ENCODE results near the gene TTC39B. TPM values are rescaled to one million over a fixed set of nuclear protein-coding genes. Genes with fewer than 3 reads are reported as not detected.

The TTC39B gene
- total RNA-seq, 2 donors from 2014 or later: 32.4 to 34.2 TPM

- Mint-ChIP-seq H3K9me3 (peaks cover 0 to 5% of the 10 kb centered on the region in 2 donors), H3K27ac (peak overlapping the region in 1 of 2 donors; percentile 95), H3K36me3 (peaks cover 16 to 35% of the 10 kb centered on the region in 2 donors)
- ATAC-seq (no peak), DNase-seq (ENCODE audit: low spot score in 2 of 2) (no peak)
These were observed 79.5 kb downstream of the TTC39B start for GRCh38 chr9:15227491-15227890.

- Mint-ChIP-seq H3K36me3 (peaks cover 11 to 34% of the 10 kb centered on the region in 2 donors), H3K27ac (no peak overlapping the region), H3K9me3 (peaks cover 0 to 5% of the 10 kb centered on the region in 2 donors)
- no peak for ATAC-seq
- DNase-seq (ENCODE audit: low spot score in 2 of 2): no peak
These were observed 81.4 kb downstream of the TTC39B start for GRCh38 chr9:15225564-15226126.

DNA sequence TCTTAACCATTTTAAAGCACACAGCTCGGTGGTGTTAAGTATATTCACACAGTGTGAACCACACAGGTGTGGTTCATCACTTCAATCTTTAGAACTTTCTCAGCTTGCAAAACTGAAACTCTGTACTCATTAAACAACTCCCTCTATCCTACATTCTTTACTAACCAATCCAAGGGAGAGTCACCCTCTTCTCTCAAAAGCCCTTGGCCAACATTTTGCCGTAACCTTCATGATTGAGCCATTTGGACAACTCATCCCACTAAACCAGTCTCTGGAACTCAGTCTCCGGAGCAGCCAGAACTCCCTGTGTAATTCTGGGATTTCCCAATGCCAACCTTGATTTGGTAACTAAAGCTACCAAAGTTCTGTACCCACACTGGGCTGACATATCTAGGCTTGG, 84.7 kb downstream of the TTC39B start:
- H3K36me3 Mint-ChIP-seq: peaks cover 11 to 37% of the 10 kb centered on the region in 2 donors
- peaks cover 0 to 5% of the 10 kb centered on the region in 2 donors for H3K9me3 Mint-ChIP-seq
- no peak for DNase-seq (ENCODE audit: low spot score in 2 of 2)
- ATAC-seq: peak; percentile 95 to 96
- H3K27ac Mint-ChIP-seq: peak overlapping the region in 1 of 2 donors; percentile 73

GRCh38 chr9:15221746-15222145, 85.3 kb downstream of the TTC39B start:
- H3K27ac Mint-ChIP-seq: peak overlapping the region in 1 of 2 donors; percentile 73
- peaks cover 0 to 3% of the 10 kb centered on the region in 2 donors for H3K9me3 Mint-ChIP-seq

GRCh38 chr9:15220658-15221318, 86.2 kb downstream of the TTC39B start:
- peaks cover 16 to 28% of the 10 kb centered on the region in 2 donors for H3K36me3 Mint-ChIP-seq
- ATAC-seq (no peak), DNase-seq (ENCODE audit: low spot score in 2 of 2) (no peak)
- H3K9me3 Mint-ChIP-seq: no peaks in the 10 kb centered on the region
- H3K27ac Mint-ChIP-seq: no peak overlapping the region

More at GRCh38 chr9:15221746-15222145, 85.3 kb downstream of the TTC39B start:
- ATAC-seq: no peak
- H3K36me3 Mint-ChIP-seq: peaks cover 11 to 36% of the 10 kb centered on the region in 2 donors
- DNase-seq (ENCODE audit: low spot score in 2 of 2): no peak

DNA sequence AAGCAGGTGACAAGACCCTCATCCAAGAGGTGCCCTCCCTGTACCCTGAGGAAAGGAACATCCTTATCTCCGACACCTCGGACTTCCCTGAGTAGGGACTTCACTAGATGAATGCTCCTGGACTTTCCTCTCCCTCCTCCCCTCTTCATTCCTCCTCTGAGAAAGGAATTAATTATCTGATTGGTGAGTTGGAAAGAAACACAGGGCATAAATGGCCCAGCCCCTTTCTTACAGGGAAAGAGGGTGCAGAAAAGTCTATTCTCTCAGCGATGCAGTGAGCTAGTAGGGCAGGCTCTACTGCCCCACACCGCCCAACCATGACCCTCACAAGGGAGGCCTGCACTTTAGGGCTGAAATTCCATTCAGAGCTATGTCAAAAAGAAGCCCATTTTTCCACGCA, 87.5 kb downstream of the TTC39B start:
- Mint-ChIP-seq H3K27ac (no peak overlapping the region), H3K36me3 (peaks cover 13 to 24% of the 10 kb centered on the region in 2 donors), H3K9me3 (no peaks in the 10 kb centered on the region)
- ATAC-seq: no peak
- DNase-seq (ENCODE audit: low spot score in 2 of 2): no peak

DNA sequence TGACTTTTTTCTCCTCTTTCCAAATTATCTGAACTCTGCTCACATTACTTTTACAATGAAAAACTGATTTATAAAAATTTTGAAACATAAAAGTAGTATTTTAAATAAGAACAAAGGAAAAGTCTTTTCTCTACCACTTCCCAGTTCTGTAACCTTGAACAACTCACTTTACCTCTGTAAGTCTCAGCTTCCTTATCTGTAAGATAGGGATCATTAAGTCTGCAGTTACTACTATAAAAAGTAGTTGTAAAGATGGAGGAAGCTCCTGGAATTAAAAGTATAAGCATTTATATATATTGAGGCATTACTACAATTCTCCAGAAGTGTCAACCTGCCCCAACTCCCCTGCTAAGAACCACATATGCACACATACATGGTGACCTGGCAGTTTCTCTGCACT, 88.0 kb downstream of the TTC39B start:
- no peak for DNase-seq (ENCODE audit: low spot score in 2 of 2)
- ATAC-seq: no peak
- Mint-ChIP-seq H3K27ac (no peak overlapping the region), H3K9me3 (no peaks in the 10 kb centered on the region), H3K36me3 (peaks cover 11 to 19% of the 10 kb centered on the region in 2 donors)

GRCh38 chr9:15213249-15213648, 93.8 kb downstream of the TTC39B start:
- ATAC-seq: no peak
- Mint-ChIP-seq H3K36me3 (peaks cover 8 to 20% of the 10 kb centered on the region in 2 donors), H3K9me3 (no peaks in the 10 kb centered on the region), H3K27ac (no peak overlapping the region)
- no peak for DNase-seq (ENCODE audit: low spot score in 2 of 2)

- Mint-ChIP-seq H3K9me3 (peaks cover 0 to 6% of the 10 kb centered on the region in 2 donors), H3K36me3 (peaks cover 8 to 22% of the 10 kb centered on the region in 2 donors), H3K27ac (no peak overlapping the region)
- no peak for DNase-seq (ENCODE audit: low spot score in 2 of 2)
- no peak for ATAC-seq
These were observed 95.1 kb downstream of the TTC39B start for GRCh38 chr9:15211815-15212495.

DNA sequence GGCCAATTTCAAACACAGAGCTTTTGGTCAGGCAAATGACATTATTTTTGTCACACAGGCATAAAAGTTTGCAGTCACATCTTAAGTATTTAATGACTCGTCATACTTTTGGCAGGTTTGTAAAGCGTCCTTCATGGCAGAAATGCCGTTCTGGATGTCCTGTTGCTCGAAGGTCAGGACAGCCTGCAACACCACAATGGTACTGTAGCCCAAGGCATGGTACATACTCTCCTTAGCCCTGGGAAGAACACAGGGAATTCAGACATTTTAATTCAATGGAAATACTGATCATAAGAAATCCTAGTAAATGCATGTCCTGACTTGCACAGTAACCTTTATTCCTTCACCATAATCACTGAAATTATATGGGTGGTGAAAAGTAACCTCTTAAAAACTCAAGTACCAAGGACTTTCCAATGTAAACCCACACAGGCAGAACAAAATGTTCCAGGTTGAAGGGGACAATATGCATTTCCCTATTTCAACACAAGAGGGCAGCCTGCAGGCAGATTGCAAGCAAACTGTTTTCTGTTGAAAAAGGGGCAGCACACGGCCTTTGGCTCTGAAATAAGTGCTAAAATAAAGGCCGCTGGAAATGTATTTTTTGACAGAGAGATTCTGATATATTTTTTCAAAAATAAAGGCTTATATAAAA, 95.7 kb downstream of the TTC39B start:
- H3K36me3 Mint-ChIP-seq: peaks cover 4 to 26% of the 10 kb centered on the region in 2 donors
- H3K9me3 Mint-ChIP-seq: peaks cover 0 to 9% of the 10 kb centered on the region in 2 donors
- DNase-seq (ENCODE audit: low spot score in 2 of 2) (peak in 1 of 2 donors; percentile 72), ATAC-seq (no peak)
- no peak overlapping the region for H3K27ac Mint-ChIP-seq

DNA sequence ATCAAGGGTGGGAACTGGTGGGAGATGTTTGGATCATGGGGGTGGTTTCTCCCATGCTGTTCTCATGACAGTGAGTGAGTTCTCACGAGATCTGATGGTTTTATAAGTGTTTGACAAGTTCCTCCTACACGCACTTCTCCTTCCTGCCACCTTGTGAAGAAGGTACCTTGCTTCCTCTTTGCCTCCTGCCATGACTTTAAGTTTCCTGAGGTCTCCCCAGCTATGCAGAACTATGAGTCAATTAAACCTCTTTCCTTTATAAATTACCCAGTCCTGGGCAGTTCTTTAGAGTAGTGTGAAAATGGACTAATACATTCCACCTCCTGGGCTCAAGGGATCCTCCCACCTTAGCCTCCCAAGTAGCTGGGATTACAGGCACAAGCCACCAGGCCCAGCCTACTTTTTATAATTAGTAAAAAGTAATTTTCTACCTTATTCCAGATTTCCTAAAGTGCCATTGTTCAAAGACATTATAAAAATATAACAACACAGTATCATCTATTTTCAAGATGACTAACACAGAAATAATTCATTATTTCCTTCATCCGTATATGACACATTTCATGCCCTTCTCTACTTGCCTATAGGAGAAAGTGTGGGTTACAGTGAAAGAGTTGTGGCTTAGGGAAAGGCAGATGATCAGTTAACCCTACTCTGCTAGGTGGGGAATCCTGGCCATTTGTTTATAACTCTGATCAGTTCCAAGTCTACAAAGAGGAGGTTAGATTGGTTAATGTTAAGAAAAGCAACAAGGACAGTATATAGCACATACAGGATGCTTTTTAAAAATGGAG, 99.9 kb downstream of the TTC39B start:
- peak; percentile 88 to 93 for ATAC-seq
- peaks cover 0 to 34% of the 10 kb centered on the region in 2 donors for H3K36me3 Mint-ChIP-seq
- DNase-seq (ENCODE audit: low spot score in 2 of 2): no peak
- peak overlapping the region; percentile 80 to 95 for H3K27ac Mint-ChIP-seq
- peaks cover 0 to 9% of the 10 kb centered on the region in 2 donors for H3K9me3 Mint-ChIP-seq

GRCh38 chr9:15205632-15206420, 101.2 kb downstream of the TTC39B start:
- ATAC-seq (no peak), DNase-seq (ENCODE audit: low spot score in 2 of 2) (no peak)
- peak overlapping the region; percentile 26 to 62 for H3K27ac Mint-ChIP-seq
- peaks cover 0 to 34% of the 10 kb centered on the region in 2 donors for H3K36me3 Mint-ChIP-seq
- H3K9me3 Mint-ChIP-seq: peaks cover 0 to 9% of the 10 kb centered on the region in 2 donors

DNA sequence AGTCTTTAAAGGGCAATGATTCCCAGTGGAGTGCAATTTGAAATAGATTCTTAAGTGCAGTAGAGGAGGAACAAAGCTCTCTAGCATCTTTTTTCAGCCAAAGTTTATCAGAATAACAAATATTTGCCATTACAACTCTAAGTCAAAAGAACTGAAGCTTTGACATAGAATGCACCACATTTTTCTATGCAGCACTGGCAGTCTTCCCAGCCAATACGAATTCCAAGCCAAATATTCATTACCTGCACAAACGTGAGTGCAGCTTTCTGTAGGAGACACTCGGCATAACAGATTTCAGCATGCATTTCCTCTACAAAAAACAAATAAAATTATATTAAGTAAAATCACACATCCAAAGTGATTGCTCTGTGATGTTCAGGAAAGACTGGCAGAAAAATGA, 103.4 kb downstream of the TTC39B start:
- H3K27ac Mint-ChIP-seq: no peak overlapping the region
- H3K36me3 Mint-ChIP-seq: peaks cover 0 to 24% of the 10 kb centered on the region in 2 donors

DNA sequence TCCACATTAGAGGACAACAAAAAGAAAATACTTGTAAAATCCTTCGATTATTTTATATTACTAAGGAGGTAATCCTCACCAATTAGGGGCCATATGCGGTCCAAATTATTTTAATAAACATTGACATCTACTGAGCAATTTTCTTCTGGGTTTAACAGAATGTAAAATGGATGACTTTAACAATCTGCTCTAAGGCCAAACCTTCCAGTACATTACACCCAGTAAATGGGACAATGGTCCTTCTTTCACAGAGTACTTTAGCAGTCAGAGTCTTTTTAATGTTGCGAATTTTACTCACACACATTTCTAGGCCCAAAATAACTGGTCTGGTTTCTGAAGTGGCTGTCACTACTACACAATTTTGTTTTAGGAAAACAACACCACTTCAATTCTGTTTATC, 106.9 kb downstream of the TTC39B start:
- peaks cover 10 to 20% of the 10 kb centered on the region in 2 donors for H3K36me3 Mint-ChIP-seq
- ATAC-seq (no peak), DNase-seq (ENCODE audit: low spot score in 2 of 2) (no peak)
- no peak overlapping the region for H3K27ac Mint-ChIP-seq
- H3K9me3 Mint-ChIP-seq: peaks cover 0 to 3% of the 10 kb centered on the region in 2 donors

More for the DNA sequence above, 103.4 kb downstream of the TTC39B start:
- DNase-seq (ENCODE audit: low spot score in 2 of 2): no peak
- H3K9me3 Mint-ChIP-seq: peaks cover 0 to 9% of the 10 kb centered on the region in 2 donors
- no peak for ATAC-seq

DNA sequence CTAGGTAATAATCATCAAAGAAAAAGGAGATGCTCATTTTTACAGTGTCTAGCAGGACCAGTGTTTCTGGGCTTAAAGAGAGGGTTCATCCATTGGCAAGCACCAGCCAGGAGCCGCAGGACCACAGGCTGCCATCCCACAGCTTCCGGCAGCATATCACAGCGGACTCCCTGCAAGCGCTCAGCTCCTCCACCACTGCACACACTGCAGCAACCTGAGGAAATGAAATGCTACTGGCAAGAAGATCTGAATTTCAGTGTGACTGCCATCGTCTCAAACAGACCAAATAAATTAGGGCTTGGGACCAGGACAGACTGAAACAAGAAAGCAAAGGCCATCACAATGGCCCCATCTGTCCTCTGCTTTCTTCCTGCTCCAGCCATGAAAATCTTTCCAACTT, 114.2 kb downstream of the TTC39B start:
- no peak for ATAC-seq
- H3K36me3 Mint-ChIP-seq: peaks cover 23 to 62% of the 10 kb centered on the region in 2 donors
- H3K9me3 Mint-ChIP-seq: peaks cover 0 to 3% of the 10 kb centered on the region in 2 donors
- DNase-seq (ENCODE audit: low spot score in 2 of 2): no peak
- no peak overlapping the region for H3K27ac Mint-ChIP-seq

Measured in activated naive CD4-positive, alpha-beta T cell treated with anti-CD3 and anti-CD28 coated beads, Interleukin-2, amount 50 U/mL, for 72 hours (primary cell).